Endothelial cell of umbilical vein (primary cell): Measurements from ENCODE around the gene PGF. TPM values are rescaled to one million over a fixed set of nuclear protein-coding genes. Genes with fewer than 3 reads are reported as not detected.
A peak's percentile ranks its signal among the peaks of the same experiment; 100 is the strongest.

ENCODE experiments used
- BruUV-seq: library from RNA; stranded (reverse); fragments of 400-500 nt; replicated peaks from 2 replicates; lab custom pipeline; 2021; lab: Mats Ljungman, UMichigan
- CTCF ChIA-PET: fragments of 300-600, 350-600 bp; sonication (Branson Sonifier 250); formaldehyde crosslinking; loops from one replicate; lab custom pipeline; 2021; ENCODE audit warnings: antibody characterized with exemption, inconsistent platforms; lab: Charles Lee
- POLR2A ChIA-PET: fragments of 300-600, 350-600 bp; sonication (Branson Sonifier 250); formaldehyde crosslinking; loops from one replicate; lab custom pipeline; 2021; ENCODE audit warnings: antibody characterized with exemption, inconsistent platforms; lab: Charles Lee
- DNase-seq: peaks from one replicate; pipeline ENCODE4 v3.0.0-alpha.2; 2011; ENCODE audit warnings: low read depth, low spot score
- FAIRE-seq: peaks from 2 replicates; lab custom pipeline; 2011; peaks lifted over from hg19 to GRCh38; lab: Jason Lieb, UNC
- H2AFZ ChIP-seq: 2 replicates; pipeline ENCODE4 v1.6.0; 2012; ENCODE audit warnings: low read depth, low read length, control low read depth, inconsistent platforms
- H3K27ac ChIP-seq: 2 replicates; pipeline ENCODE4 v1.5.1; 2011; ENCODE audit warnings: low read depth, mild to moderate bottlenecking, control low read depth, low read length, moderate library complexity; ENCODE audit not compliant: insufficient read depth
- H3K27me3 ChIP-seq, 2 experiments: 2 replicates each; pipeline versions ENCODE4 v1.6.0 to v1.6.1; 2011; ENCODE audit warnings: low read length in 2 of 2, mixed read lengths in 1 of 2; ENCODE audit not compliant: control insufficient read depth in 2 of 2, insufficient read depth in 2 of 2
- H3K36me3 ChIP-seq, 2 experiments: 2 replicates in 1 of 2; 3 replicates in 1 of 2; pipeline ENCODE4 v1.5.1; 2011; ENCODE audit warnings: low read length in 2 of 2, mild to moderate bottlenecking in 1 of 2, moderate library complexity in 1 of 2; ENCODE audit not compliant: control insufficient read depth in 2 of 2, insufficient read depth in 2 of 2; ENCODE audit errors: extremely low read depth in 1 of 2
- H3K4me1 ChIP-seq: 3 replicates; pipeline ENCODE4 v1.5.1; 2011; ENCODE audit warnings: mild to moderate bottlenecking, low read length; ENCODE audit not compliant: control insufficient read depth, insufficient read depth; ENCODE audit errors: extremely low read depth
- H3K4me2 ChIP-seq: 2 replicates; pipeline ENCODE4 v1.6.1; 2011; ENCODE audit warnings: low read length, control low read depth, mixed read lengths; ENCODE audit not compliant: insufficient read depth
- H3K4me3 ChIP-seq, 3 experiments: fragments of 200-600 bp in 1 of 3; sonication (generic), shearing (Covaris generic) in 1 of 3; replicated peaks in 1 of 3; 2 replicates each; pipeline ENCODE4 v1.5.1; 2011 to 2016; ENCODE audit warnings: control low read depth in 3 of 3, low read length in 3 of 3, mild to moderate bottlenecking in 2 of 3, inconsistent platforms in 1 of 3, low read depth in 1 of 3, moderate library complexity in 1 of 3; ENCODE audit not compliant: insufficient read depth in 1 of 3
- H3K79me2 ChIP-seq: 2 replicates; pipeline ENCODE4 v1.6.0; 2012; ENCODE audit warnings: low read length, inconsistent platforms; ENCODE audit not compliant: control insufficient read depth, insufficient read depth
- H3K9ac ChIP-seq: replicated peaks from 2 replicates; pipeline ENCODE3; 2011; ENCODE audit warnings: low read length, control low read depth; ENCODE audit not compliant: insufficient read depth; ENCODE audit errors: extremely low read depth
- H3K9me1 ChIP-seq: replicated peaks from 3 replicates; pipeline ENCODE4 v1.6.0; 2011; ENCODE audit warnings: mild to moderate bottlenecking, low read length; ENCODE audit not compliant: control insufficient read depth, insufficient read depth; ENCODE audit errors: extremely low read depth
- H3K9me3 ChIP-seq: replicated peaks from 2 replicates; pipeline ENCODE4 v1.5.1; 2012; ENCODE audit warnings: low read length, inconsistent platforms; ENCODE audit not compliant: control insufficient read depth, insufficient read depth
- H4K20me1 ChIP-seq: replicated peaks from 2 replicates; pipeline ENCODE3; 2011; ENCODE audit warnings: mild to moderate bottlenecking, low read length; ENCODE audit not compliant: control insufficient read depth, insufficient read depth; ENCODE audit errors: extremely low read depth
- CTCF ChIP-seq, 2 donors: IDR thresholded peaks; 1 replicate in 1 of 2; 2 replicates in 1 of 2; pipeline ENCODE4 v1.5.1; 2011; ENCODE audit warnings: low read length in 2 of 2, mild to moderate bottlenecking in 2 of 2, moderate library complexity in 2 of 2, control low read depth in 1 of 2, inconsistent platforms in 1 of 2, low read depth in 1 of 2; ENCODE audit not compliant: insufficient read depth in 1 of 2; ENCODE audit errors: extremely low read depth in 1 of 2
- EZH2 ChIP-seq: IDR thresholded peaks from 2 replicates; pipeline ENCODE4 v1.6.1; 2012; ENCODE audit warnings: borderline replicate concordance, low read depth, mild to moderate bottlenecking, moderate library complexity, low read length, inconsistent platforms; ENCODE audit not compliant: severe bottlenecking
- FOS ChIP-seq: IDR thresholded peaks from 2 replicates; pipeline ENCODE4 v1.6.1; 2011; ENCODE audit warnings: mild to moderate bottlenecking, low read length, moderate library complexity, borderline replicate concordance; ENCODE audit not compliant: insufficient read depth
- GATA2 ChIP-seq: IDR thresholded peaks from 2 replicates; pipeline ENCODE4 v1.7.0; 2011; ENCODE audit warnings: low read depth, mild to moderate bottlenecking, moderate library complexity, mixed read lengths, low read length; ENCODE audit not compliant: insufficient read length, insufficient read depth
- JUN ChIP-seq: IDR thresholded peaks from 2 replicates; pipeline ENCODE4 v1.6.1; 2011; ENCODE audit warnings: borderline replicate concordance, low read depth; ENCODE audit not compliant: insufficient read length, insufficient read depth
- MAX ChIP-seq: IDR thresholded peaks from 2 replicates; pipeline ENCODE4 v1.6.1; 2011; ENCODE audit not compliant: insufficient read depth, insufficient read length
- MYC ChIP-seq: IDR thresholded peaks from one replicate; pipeline ENCODE4 v1.6.1; 2011; ENCODE audit warnings: mild to moderate bottlenecking, low read depth, low read length
- POLR2A ChIP-seq: IDR thresholded peaks from 2 replicates; pipeline ENCODE4 v1.6.1; 2012; ENCODE audit warnings: low read depth, mild to moderate bottlenecking, control low read depth, low read length
- POLR2AphosphoS5 ChIP-seq: IDR thresholded peaks from 2 replicates; pipeline ENCODE4 v1.6.1; 2012; ENCODE audit warnings: low read depth, mild to moderate bottlenecking, control low read depth, low read length, moderate library complexity; ENCODE audit not compliant: insufficient read depth
- dilution Hi-C: fragments of 300-500 bp; cut with MboI; formaldehyde crosslinking; loops from one replicate; pipeline ENCODE4 v1.15.0; 2019; ENCODE audit warnings: low sequenced_read_pairs; ENCODE audit not compliant: extremely low pct_ligation_motif_present
- intact Hi-C: fragments of 100-400 bp; cut with micrococcal nuclease; formaldehyde crosslinking; loops from one replicate; pipeline ENCODE4 v1.10.0; 2022
- polyA plus RNA-seq, 4 experiments: library from polyadenylated mRNA; depleted of rRNA in 3 of 4; stranded (reverse) in 3 of 4; unstranded in 1 of 4; fragments of >200 nt; gene quantifications; 2 replicates each; pipeline versions ENCODE4 v1.2.1 to v1.2.3, GENCODE V29; 2011 to 2012; ENCODE audit warnings: missing spikeins in 1 of 4
- total RNA-seq: library from RNA; stranded (reverse); gene quantifications from 2 replicates; pipeline ENCODE4 v1.2.3, GENCODE V29; 2021

Gene PGF
- total and polyA plus RNA-seq, 2 donors (not counting 3 experiments of a cell fraction or from before 2014, with no cell fraction given) = 89.0 to 206 TPM

GRCh38 chr14:74935360-74935680, 20.1 kb downstream of the PGF start:
- peaks cover 17% of the 10 kb centered on the region for H3K4me1 ChIP-seq
- CTCF ChIA-PET = interaction anchor here (1.2 to 1.4 kb wide), 3 partner anchors 13 to 153 kb away, joined by 4 to 7 read pairs (median 4); partner anchors contain the start of gene RPS6KL1
- FAIRE-seq (no peak), DNase-seq (peak; percentile 21)
- H3K9me1 ChIP-seq = no peaks in the 10 kb centered on the region
- H3K27ac ChIP-seq = no peak overlapping the region
- dilution Hi-C loops (no loop called here), intact Hi-C loops (no loop called here)
- no peak overlapping the region for H2AFZ ChIP-seq
- no peak for TF ChIP-seq EZH2
- POLR2A ChIA-PET = no interaction called here
- H3K4me3 ChIP-seq = no peak overlapping the region
- H3K27me3 ChIP-seq = no peaks in the 10 kb centered on the region
- no peak overlapping the region for H3K9ac ChIP-seq
- H3K79me2 ChIP-seq = no peaks in the 10 kb centered on the region
- no peaks in the 10 kb centered on the region for H3K9me3 ChIP-seq
- no TSS peak for BruUV-seq
- no peaks in the 10 kb centered on the region for H4K20me1 ChIP-seq
- H3K36me3 ChIP-seq = no peaks in the 10 kb centered on the region
- H3K4me2 ChIP-seq = no peak overlapping the region

- Histone ChIP-seq H3K4me2 (no peak overlapping the region), H3K79me2 (no peaks in the 10 kb centered on the region), H4K20me1 (no peaks in the 10 kb centered on the region), H3K27me3 (no peaks in the 10 kb centered on the region), H2AFZ (no peak overlapping the region), H3K4me1 (peaks cover 12% of the 10 kb centered on the region), H3K9me3 (no peaks in the 10 kb centered on the region), H3K36me3 (no peaks in the 10 kb centered on the region), H3K27ac (no peak overlapping the region), H3K4me3 (no peak overlapping the region), H3K9me1 (no peaks in the 10 kb centered on the region), H3K9ac (no peak overlapping the region)
- ChIA-PET CTCF (interaction anchor here (1.0 to 1.4 kb wide), 4 partner anchors 12 to 153 kb away, joined by 4 to 7 read pairs (median 4); partner anchors contain the start of gene RPS6KL1), POLR2A (no interaction called here)
- no peak for DNase-seq
- TF ChIP-seq POLR2AphosphoS5 (no peak), MAX (no peak), CTCF (IDR thresholded peaks at IDR 0.05; ENCODE audit: extremely low read depth in 1 of 2, insufficient read depth in 1 of 2, low read depth in 1 of 2, low read length in 2 of 2) (no peak), GATA2 (no peak), EZH2 (no peak), POLR2A (no peak), MYC (no peak), JUN (no peak), FOS (no peak)
- BruUV-seq = no TSS peak
- dilution Hi-C loops = no loop called here
- intact Hi-C loops = no loop called here
- no peak for FAIRE-seq
Observed at GRCh38 chr14:74934476-74935359, 20.7 kb downstream of the PGF start.
